ENCODE measurements around the gene HEPACAM2. TPM values are rescaled to one million over a fixed set of nuclear protein-coding genes. Genes with fewer than 3 reads are reported as not detected.

Gene HEPACAM2
- total RNA-seq, 1 experiment from 2014 or later, result not detected

- TF ChIP-seq, protein P1, sequence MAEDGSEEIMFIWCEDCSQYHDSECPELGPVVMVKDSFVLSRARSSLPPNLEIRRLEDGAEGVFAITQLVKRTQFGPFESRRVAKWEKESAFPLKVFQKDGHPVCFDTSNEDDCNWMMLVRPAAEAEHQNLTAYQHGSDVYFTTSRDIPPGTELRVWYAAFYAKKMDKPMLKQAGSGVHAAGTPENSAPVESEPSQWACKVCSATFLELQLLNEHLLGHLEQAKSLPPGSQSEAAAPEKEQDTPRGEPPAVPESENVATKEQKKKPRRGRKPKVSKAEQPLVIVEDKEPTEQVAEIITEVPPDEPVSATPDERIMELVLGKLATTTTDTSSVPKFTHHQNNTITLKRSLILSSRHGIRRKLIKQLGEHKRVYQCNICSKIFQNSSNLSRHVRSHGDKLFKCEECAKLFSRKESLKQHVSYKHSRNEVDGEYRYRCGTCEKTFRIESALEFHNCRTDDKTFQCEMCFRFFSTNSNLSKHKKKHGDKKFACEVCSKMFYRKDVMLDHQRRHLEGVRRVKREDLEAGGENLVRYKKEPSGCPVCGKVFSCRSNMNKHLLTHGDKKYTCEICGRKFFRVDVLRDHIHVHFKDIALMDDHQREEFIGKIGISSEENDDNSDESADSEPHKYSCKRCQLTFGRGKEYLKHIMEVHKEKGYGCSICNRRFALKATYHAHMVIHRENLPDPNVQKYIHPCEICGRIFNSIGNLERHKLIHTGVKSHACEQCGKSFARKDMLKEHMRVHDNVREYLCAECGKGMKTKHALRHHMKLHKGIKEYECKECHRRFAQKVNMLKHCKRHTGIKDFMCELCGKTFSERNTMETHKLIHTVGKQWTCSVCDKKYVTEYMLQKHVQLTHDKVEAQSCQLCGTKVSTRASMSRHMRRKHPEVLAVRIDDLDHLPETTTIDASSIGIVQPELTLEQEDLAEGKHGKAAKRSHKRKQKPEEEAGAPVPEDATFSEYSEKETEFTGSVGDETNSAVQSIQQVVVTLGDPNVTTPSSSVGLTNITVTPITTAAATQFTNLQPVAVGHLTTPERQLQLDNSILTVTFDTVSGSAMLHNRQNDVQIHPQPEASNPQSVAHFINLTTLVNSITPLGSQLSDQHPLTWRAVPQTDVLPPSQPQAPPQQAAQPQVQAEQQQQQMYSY (CRISPR knock-in tag; IDR thresholded peaks at IDR 0.05), result no peak
- TF ChIP-seq ZNF232 (CRISPR knock-in tag; IDR thresholded peaks at IDR 0.05), result no peak
- TF ChIP-seq FOXK1 (CRISPR knock-in tag; IDR thresholded peaks at IDR 0.05), result no peak
- no peak for TF ChIP-seq ZNF671 (CRISPR knock-in tag; IDR thresholded peaks at IDR 0.05)
Measured at GRCh38 chr7:93148144-93148543, 78.1 kb downstream of the HEPACAM2 start, which contains the start of gene SAMD9L (continued).

DNA sequence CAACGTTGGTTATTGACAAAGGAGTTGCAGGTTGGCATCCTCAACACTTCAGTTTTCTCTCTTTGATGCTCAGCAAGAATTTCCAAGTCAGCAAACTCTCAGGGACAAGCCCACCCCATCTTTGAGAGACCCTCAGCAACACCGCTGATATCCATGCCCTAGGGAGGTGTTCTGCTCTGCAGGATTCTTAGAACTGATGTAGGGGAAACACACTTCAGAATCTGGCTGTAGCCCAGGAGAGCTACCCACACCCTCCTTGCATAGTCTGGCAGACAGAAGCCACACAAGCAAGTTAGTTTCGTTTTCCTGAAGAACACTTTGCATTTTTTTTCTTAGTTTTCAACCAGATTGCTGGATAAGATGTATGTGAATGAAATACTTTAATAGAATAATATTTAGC lies 78.9 kb downstream of the HEPACAM2 start:
- TF ChIP-seq GTF2I (CRISPR knock-in tag; conservative IDR thresholded peaks at IDR 0.05), result no peak
- no peak for TF ChIP-seq ZNF281 (CRISPR knock-in tag; IDR thresholded peaks at IDR 0.05)
- TF ChIP-seq CREM (CRISPR knock-in tag; IDR thresholded peaks at IDR 0.05), result no peak
- TF ChIP-seq, protein P2, sequence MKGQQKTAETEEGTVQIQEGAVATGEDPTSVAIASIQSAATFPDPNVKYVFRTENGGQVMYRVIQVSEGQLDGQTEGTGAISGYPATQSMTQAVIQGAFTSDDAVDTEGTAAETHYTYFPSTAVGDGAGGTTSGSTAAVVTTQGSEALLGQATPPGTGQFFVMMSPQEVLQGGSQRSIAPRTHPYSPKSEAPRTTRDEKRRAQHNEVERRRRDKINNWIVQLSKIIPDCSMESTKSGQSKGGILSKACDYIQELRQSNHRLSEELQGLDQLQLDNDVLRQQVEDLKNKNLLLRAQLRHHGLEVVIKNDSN (CRISPR knock-in tag; IDR thresholded peaks at IDR 0.05), result no peak
- TF ChIP-seq TP53 (CRISPR knock-in tag; IDR thresholded peaks at IDR 0.05), result no peak
- TF ChIP-seq ZSCAN18 (CRISPR knock-in tag; IDR thresholded peaks at IDR 0.05), result no peak
- no peak for TF ChIP-seq PRRX2 (CRISPR knock-in tag; IDR thresholded peaks at IDR 0.05)
- TF ChIP-seq ATF1 (CRISPR knock-in tag; IDR thresholded peaks at IDR 0.05), result no peak
- TF ChIP-seq ZNF232 (CRISPR knock-in tag; IDR thresholded peaks at IDR 0.05), result no peak
- no peak for TF ChIP-seq NR3C1 (CRISPR knock-in tag; conservative IDR thresholded peaks at IDR 0.05; ENCODE audit: low read depth)
- no peak overlapping the region for H3K27ac Mint-ChIP-seq
- no peaks in the 10 kb centered on the region for H3K9me3 Mint-ChIP-seq
- DNase-seq (ENCODE audit: low spot score) (no peak), ATAC-seq (peak; percentile 36)
- no peaks in the 10 kb centered on the region; the same call in 1 of the 2 replicates for H3K27me3 Mint-ChIP-seq (ENCODE audit: low read depth)
- POLR2A ChIA-PET, result no interaction called here
- peaks cover 7% of the 10 kb centered on the region; the same call in 1 of the 2 replicates for H3K4me1 Mint-ChIP-seq
- CTCF ChIA-PET, result no interaction called here
- no peak overlapping the region for H3K4me3 Mint-ChIP-seq
- H3K36me3 Mint-ChIP-seq, result no peaks in the 10 kb centered on the region

GRCh38 chr7:93146472-93147141 lies 79.7 kb downstream of the HEPACAM2 start:
- H3K9me3 Mint-ChIP-seq, result no peaks in the 10 kb centered on the region
- peaks cover 7% of the 10 kb centered on the region; the same call in 1 of the 2 replicates for H3K4me1 Mint-ChIP-seq
- ChIA-PET CTCF (no interaction called here), POLR2A (no interaction called here)
- H3K36me3 Mint-ChIP-seq, result no peaks in the 10 kb centered on the region
- H3K27ac Mint-ChIP-seq, result no peak overlapping the region
- H3K4me3 Mint-ChIP-seq, result no peak overlapping the region
- no peak for TF ChIP-seq USF2 (CRISPR knock-in tag; IDR thresholded peaks at IDR 0.05)
- TF ChIP-seq, protein P3, sequence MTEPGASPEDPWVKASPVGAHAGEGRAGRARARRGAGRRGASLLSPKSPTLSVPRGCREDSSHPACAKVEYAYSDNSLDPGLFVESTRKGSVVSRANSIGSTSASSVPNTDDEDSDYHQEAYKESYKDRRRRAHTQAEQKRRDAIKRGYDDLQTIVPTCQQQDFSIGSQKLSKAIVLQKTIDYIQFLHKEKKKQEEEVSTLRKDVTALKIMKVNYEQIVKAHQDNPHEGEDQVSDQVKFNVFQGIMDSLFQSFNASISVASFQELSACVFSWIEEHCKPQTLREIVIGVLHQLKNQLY (CRISPR knock-in tag; IDR thresholded peaks at IDR 0.05), result no peak
- no peak for TF ChIP-seq ESRRA (CRISPR knock-in tag; IDR thresholded peaks at IDR 0.05; ENCODE audit: borderline replicate concordance)
- TF ChIP-seq ZNF423 (CRISPR knock-in tag; IDR thresholded peaks at IDR 0.05), result no peak
- TF ChIP-seq FOXK1 (CRISPR knock-in tag; IDR thresholded peaks at IDR 0.05), result no peak
- TF ChIP-seq TEAD4 (CRISPR knock-in tag; IDR thresholded peaks at IDR 0.05), result no peak
- DNase-seq (ENCODE audit: low spot score) (no peak), ATAC-seq (no peak)
- no peaks in the 10 kb centered on the region; the same call in 1 of the 2 replicates for H3K27me3 Mint-ChIP-seq (ENCODE audit: low read depth)

All from WTC11 (cell line).